Bronchial epithelial cell (primary cell): ENCODE data around the gene NAT10. TPM values are rescaled to one million over a fixed set of nuclear protein-coding genes. Genes with fewer than 3 reads are reported as not detected.

Experiments
- DNase-seq: peaks from one replicate; pipeline ENCODE4 v3.0.0-alpha.2; 2010; ENCODE audit warnings: low read depth
- FAIRE-seq: peaks from 2 replicates; lab custom pipeline; 2011; peaks lifted over from hg19 to GRCh38; lab: Jason Lieb, UNC
- H3K27me3 ChIP-seq: 2 replicates; pipeline ENCODE4 v1.5.1; 2011; ENCODE audit warnings: low read length; ENCODE audit not compliant: control insufficient read depth, insufficient read depth
- H3K36me3 ChIP-seq: 2 replicates; pipeline ENCODE4 v1.5.1; 2011; ENCODE audit warnings: low read length; ENCODE audit not compliant: control insufficient read depth, insufficient read depth
- H3K4me3 ChIP-seq: 2 replicates; pipeline ENCODE4 v1.5.1; 2011; ENCODE audit warnings: mild to moderate bottlenecking, low read depth, low read length, control low read depth
- CTCF ChIP-seq: IDR thresholded peaks from 2 replicates; pipeline ENCODE4 v1.5.1; 2011; ENCODE audit warnings: mild to moderate bottlenecking, moderate library complexity, low read length, control low read depth, inconsistent platforms; ENCODE audit not compliant: insufficient read depth, severe bottlenecking
- total RNA-seq: library from RNA; depleted of rRNA; stranded (reverse); fragments of >200 nt; gene quantifications from 2 replicates; pipeline ENCODE4 v1.2.1, GENCODE V29; 2014

NAT10 gene
- total RNA-seq, 1 donor from 2014 or later, result 14.0 TPM

- H3K4me3 ChIP-seq, result no peak overlapping the region
- peaks cover 25% of the 10 kb centered on the region for H3K36me3 ChIP-seq
- no peak for TF ChIP-seq CTCF
- H3K27me3 ChIP-seq, result no peaks in the 10 kb centered on the region
- DNase-seq, result no peak
- FAIRE-seq, result no peak
Observed at GRCh38 chr11:34120651-34121050, 15.2 kb downstream of the NAT10 start.

GRCh38 chr11:34124885-34125668 is 19.6 kb downstream of the NAT10 start:
- FAIRE-seq, result no peak
- no peak for TF ChIP-seq CTCF
- DNase-seq, result no peak
- H3K4me3 ChIP-seq, result no peak overlapping the region
- peaks cover 10% of the 10 kb centered on the region for H3K36me3 ChIP-seq
- no peaks in the 10 kb centered on the region for H3K27me3 ChIP-seq

- H3K36me3 ChIP-seq, result peaks cover 11% of the 10 kb centered on the region
- FAIRE-seq (no peak), DNase-seq (peak; percentile 70)
- no peak overlapping the region for H3K4me3 ChIP-seq
- no peaks in the 10 kb centered on the region for H3K27me3 ChIP-seq
- no peak for TF ChIP-seq CTCF
Observed at GRCh38 chr11:34126959-34127848, 21.8 kb downstream of the NAT10 start.

- Histone ChIP-seq H3K27me3 (no peaks in the 10 kb centered on the region), H3K4me3 (no peak overlapping the region), H3K36me3 (peaks cover 18% of the 10 kb centered on the region)
- DNase-seq, result no peak
- TF ChIP-seq CTCF, result no peak
- no peak for FAIRE-seq
Observed at GRCh38 chr11:34128824-34129223, 23.4 kb downstream of the NAT10 start.

- no peak for TF ChIP-seq CTCF
- peaks cover 35% of the 10 kb centered on the region for H3K36me3 ChIP-seq
- DNase-seq (no peak), FAIRE-seq (no peak)
- H3K27me3 ChIP-seq, result no peaks in the 10 kb centered on the region
- no peak overlapping the region for H3K4me3 ChIP-seq
Observed at GRCh38 chr11:34132261-34132965, 27.0 kb downstream of the NAT10 start.
